A549 (cell line): ENCODE data around the gene ZNF385B.

Source experiments
- CTCF ChIP-seq: fragments of >200 bp; sonication (Bioruptor Twin); formaldehyde crosslinking; IDR thresholded peaks from 3 replicates; pipeline ENCODE4 v1.5.1; 2016
- ELK1 ChIP-seq: fragments of 150-350 bp; IDR thresholded peaks from 2 replicates; pipeline ENCODE4 v1.6.1; 2014; ENCODE audit warnings: low read depth, mild to moderate bottlenecking, low read length
- MAZ ChIP-seq: fragments of 150-350 bp; IDR thresholded peaks from 2 replicates; pipeline ENCODE4 v1.6.1; 2014; ENCODE audit warnings: antibody characterized with exemption, low read depth, low read length, borderline replicate concordance
- NFE2L2 ChIP-seq: fragments of 150-350 bp; conservative IDR thresholded peaks from 2 replicates; pipeline ENCODE4 v1.6.1; 2014; ENCODE audit warnings: low read length
- POLR2A ChIP-seq: IDR thresholded peaks from 2 replicates; pipeline ENCODE4 v1.6.1; 2012; ENCODE audit warnings: mild to moderate bottlenecking, low read length
- RAD21 ChIP-seq, 2 experiments: fragments of >200 bp in 1 of 2; sonication (Bioruptor Twin) in 1 of 2; formaldehyde crosslinking in 1 of 2; IDR thresholded peaks in 1 of 2; conservative IDR thresholded peaks in 1 of 2; 2 replicates in 1 of 2; 3 replicates in 1 of 2; pipeline ENCODE4 v1.6.1; 2012 to 2018; ENCODE audit warnings: inconsistent platforms in 1 of 2

GRCh38 chr2:179646862-179647587 is 214.4 kb downstream of the ZNF385B start:
- TF ChIP-seq CTCF (no peak), ELK1 (no peak), MAZ (no peak), NFE2L2 (no peak), POLR2A (no peak), RAD21 (conservative IDR thresholded peaks at IDR 0.05 in 1 of 2, IDR thresholded peaks at IDR 0.05 in 1 of 2) (no peak)
